Measurements from ENCODE around the gene DENND1A.

DENND1A gene

DNA sequence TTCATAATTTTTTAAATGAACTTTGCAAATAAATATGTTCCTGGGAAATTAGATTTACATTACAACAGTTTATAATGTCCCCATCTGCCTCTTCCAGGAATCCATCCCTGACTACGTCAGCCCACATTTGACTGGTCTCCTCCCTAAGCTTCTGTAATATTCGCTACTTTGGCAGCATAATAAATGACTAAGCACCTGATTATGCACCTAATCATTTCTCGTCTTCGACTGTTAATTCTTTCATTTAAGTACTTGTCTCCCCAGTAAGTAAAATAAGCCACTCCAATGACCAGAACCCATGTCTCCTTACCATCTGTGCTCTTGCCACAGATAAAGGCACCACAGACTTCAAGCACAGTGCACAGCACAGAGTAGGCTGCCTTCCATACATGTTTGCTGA lies 122.7 kb downstream of the DENND1A start:
- no peak for DNase-seq

DNA sequence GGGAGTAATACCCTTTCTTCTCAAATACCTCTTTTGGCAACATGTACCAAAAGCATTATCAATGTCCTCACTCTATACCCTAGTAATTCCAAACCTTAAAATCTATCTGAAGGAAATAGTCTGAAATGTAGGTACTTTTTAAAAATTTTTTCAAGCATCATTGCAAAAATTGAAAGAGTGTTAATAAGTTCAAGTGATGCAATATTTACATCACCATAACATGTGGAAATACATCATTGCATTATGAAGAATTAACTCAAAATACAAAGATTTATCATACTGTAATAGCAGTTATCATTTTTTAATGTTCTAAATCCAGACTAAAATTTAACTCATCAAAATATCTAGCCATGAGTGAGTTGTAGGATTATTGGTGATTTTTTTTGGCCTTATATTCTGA lies 123.1 kb downstream of the DENND1A start:
- DNase-seq: no peak

DNA sequence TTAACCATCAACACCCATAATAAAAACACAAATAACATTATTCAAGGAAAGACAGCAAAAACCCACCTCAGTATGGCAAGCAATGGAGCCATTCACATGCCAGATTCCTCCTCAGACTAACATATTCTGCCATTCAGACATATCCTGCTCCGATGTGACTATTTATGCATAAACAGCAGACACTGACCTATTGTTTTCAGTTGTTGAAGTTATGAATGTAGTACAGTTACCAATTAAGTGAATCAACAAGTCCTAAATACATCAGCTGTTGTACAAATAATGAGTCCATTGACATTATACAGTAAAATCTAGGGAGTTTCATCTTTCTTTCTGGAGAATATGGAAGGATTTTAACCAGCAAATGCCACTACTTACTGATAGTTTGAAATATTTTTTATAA lies 131.7 kb downstream of the DENND1A start:
- DNase-seq: peak; percentile 28

DNA sequence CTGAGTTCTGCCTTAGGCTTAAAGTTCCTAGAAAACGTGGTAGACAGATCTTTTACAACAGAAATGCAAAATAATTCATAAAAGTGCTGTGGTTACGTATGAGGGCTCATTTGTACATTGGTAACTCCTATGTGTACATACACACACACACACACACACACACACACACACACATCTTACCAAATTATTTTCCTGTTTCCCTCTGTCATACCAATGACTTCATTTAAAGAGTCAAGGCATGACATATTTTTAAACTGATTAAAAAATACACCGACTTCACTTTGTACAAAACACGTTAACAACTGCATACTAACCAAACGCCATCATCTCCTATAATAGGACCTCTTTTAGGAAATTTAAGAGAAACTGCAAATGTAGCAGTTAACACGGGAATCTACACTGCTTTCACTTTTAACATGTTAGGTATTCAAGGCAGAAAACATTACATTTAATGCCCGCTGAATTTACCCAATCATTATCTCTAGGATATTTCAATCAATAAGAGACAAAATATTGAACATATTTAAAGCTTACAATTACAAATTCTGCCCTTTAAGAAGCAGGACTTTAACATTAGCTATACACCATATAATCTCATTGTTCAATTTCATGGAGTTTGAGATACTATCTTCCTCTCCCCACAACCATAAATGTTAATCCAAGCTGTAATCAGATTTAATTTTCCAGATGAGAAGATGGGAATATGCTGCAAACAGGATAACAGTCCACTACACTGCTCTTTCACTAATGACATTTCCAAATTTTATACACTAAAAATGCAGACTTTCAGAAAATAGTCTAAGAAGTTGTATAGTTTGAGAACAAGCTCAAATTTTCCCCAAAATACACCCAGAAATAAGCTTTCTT lies 133.1 kb downstream of the DENND1A start:
- DNase-seq: no peak

DNA sequence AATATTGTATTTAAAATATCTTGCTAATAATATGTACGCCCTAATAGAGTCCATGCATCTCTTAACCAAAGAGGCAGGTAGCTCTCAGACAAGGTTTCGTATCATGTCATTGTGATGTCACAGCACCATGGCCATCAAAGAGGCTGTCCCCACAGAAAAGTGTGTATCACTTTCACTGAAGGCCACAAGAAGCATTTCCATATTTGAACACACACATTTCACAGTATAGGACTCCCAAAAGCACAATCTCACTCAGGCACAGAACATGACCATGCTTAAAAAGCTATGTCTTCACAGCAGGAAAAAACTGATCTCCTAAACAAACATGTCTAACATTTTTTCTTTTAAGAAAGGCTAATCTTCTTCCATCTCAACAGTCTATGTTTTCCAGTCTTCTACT lies 133.8 kb downstream of the DENND1A start:
- DNase-seq: no peak

DNA sequence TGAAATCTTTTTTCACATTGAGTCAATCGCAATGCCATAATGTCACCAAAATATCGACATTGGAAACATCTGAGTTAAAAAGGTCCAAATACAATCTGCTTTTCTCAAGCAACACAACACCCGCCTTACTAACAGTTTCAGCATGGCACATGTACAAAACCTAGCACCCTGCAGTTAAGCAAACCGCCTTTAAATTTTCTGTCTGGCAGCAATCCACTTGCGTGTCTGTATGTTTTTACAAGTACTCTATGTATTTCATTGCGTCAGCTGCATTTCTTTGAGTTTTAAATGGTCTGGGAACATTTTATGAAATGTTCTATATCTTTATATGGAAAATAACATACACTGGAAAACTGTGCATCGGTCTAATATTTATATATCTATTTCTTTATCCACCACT lies 134.6 kb downstream of the DENND1A start:
- no peak for DNase-seq

DNA sequence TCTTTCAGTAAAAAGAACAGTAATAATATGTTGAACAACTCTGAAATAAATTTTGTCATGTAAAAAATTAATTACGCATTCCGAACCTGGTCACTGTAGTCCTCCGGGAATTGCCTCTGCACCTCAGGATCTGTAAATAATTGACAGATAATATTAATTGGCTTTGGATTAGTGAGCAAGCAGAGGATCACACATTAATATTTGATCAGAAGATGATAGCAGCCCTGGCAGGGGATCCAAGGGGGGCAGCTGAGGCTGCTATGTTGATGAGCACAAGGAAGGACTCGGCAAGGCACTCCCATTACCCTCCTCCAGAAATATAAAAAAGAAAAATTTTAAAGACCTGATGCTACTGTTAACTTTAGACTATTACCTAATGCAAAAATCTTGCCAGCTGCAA lies 137.4 kb downstream of the DENND1A start:
- no peak for DNase-seq

DNA sequence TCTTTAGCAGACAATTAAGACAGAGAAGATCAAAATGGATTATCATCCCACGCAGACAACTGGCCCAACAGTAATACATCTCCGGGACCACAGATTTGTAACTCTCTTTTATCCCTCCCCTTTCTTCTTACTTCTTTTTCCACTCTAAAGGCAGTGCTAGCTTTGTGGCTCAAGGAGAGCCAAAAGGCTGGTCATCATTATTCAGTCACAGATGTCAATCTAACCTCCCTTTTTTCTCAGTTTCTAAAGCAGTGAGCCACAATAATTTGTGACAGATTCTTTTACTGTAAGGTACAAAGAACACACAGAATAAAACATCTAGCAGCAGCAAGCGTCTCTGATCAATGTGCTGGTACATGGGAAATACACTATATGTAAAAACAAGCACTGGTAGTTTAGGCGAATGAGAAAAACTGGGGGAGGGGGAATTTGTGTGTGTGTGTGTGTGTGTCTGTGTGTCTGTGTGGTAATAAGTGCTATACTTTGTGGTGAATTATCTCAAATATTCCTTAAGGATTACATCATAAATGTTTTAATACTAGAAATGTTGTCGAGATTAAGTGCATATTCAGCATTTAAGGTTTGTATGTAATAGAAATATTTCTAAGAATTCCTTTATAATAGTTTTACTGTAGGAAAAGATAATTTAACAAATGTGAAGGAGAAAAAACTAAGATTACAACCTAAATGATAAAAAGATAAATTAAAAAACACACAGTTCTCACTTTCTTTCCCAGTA lies 140.2 kb downstream of the DENND1A start:
- DNase-seq: no peak

DNA sequence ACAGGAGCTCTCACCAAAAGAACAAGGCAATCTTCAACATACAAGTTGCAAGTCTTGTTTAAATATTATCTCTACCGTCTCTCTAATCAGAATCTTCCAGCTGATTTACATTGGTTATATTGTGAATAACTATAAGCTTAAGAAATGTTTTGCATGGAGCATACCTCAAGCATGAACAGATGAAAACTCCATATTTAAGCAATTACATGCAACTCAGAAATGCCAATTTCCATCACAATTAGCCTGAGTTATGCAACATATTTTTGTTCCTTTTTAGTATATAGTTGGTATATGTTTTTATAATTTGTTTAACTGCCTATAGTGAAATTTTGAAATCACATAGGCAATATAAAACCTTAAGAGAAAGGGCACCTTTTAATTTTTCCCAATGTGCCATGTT lies 142.5 kb downstream of the DENND1A start:
- DNase-seq: no peak

DNA sequence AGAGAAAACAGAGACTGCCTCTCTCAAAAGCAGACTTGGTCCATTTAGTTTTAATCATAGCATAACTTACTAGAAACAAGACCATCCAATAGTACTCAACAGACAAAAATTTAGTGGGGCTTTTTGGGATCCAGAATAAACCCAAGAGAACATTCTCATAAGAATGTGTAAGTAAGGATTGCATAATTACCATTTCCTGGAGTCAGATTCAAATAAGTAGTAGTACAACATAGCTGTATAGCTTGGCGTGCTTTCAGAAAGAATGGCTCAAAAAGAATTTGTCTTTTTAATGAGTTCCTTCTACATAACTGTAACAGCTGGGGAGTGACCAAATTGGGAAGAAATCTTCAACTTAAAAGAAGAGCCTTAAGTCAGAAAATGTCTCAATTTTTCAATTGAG lies 145.4 kb downstream of the DENND1A start:
- DNase-seq: no peak

DNA sequence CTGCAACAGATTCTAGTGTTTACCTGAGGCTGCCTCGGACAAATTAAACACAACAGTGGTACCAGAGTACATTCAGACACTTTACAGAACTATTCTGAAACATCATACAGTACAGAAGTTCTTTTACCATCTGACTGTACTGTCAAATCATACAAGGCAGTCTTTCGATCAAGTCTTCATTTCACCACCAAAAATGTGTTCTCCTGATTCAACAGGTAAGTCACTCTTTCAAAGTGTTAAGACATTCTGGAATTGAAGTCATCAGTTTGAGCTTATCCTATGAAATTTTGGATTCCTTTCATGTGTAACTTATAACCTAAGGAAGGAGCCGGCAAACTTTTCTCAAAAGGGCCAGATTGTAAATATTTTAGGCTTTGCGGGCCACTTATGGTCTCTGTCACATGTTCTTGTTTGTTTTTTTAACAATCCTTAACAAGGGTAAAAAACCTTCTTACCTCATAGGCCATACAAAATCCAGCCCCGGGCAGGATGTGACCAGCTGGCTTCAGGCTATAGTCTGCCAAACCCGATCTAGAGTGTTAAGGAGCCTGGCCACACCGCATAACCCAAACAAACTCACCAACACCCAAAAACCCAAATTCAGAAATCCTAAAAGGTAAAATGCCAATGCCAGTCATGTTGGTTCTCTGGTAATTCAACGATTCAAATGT lies 151.6 kb downstream of the DENND1A start:
- no peak for DNase-seq

DNA sequence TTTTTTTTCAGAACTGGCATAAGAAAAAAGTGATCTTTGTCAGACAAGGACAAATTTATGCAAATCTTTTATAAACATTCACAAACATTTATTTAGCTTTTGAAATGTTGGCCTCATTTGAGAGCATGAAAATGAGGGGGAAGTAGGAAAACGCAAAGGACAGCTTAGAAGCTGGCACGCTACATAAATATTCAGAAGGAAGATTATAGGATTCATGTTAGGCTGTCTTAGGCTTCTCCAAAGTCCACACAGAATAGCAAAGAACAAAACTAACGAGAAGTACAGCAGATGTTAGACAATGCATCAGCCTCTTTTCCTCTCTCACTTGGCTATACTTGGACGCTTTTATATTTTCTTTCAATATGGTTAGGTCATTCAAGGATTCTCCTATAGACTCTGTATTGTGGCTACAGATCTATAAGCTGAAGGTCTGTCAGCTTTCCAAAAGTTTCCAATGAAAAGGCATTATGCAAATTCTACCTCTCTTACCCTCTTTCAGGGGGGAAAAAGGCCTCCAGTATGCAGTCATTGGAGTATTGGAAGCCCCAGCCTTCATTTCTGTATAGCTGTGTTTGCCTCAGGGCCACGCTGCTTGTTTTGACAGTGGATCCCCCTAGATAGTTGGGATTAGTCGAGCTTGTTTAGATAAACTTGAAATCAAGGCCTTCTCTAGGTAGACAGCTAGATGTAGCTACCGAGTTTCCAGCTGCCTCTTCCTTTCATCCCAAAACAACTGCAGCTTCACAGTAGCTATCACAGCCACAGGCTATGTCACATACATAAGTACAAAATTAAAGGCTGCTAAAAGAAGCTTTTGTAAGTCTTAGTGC lies 153.0 kb downstream of the DENND1A start:
- DNase-seq: no peak

DNA sequence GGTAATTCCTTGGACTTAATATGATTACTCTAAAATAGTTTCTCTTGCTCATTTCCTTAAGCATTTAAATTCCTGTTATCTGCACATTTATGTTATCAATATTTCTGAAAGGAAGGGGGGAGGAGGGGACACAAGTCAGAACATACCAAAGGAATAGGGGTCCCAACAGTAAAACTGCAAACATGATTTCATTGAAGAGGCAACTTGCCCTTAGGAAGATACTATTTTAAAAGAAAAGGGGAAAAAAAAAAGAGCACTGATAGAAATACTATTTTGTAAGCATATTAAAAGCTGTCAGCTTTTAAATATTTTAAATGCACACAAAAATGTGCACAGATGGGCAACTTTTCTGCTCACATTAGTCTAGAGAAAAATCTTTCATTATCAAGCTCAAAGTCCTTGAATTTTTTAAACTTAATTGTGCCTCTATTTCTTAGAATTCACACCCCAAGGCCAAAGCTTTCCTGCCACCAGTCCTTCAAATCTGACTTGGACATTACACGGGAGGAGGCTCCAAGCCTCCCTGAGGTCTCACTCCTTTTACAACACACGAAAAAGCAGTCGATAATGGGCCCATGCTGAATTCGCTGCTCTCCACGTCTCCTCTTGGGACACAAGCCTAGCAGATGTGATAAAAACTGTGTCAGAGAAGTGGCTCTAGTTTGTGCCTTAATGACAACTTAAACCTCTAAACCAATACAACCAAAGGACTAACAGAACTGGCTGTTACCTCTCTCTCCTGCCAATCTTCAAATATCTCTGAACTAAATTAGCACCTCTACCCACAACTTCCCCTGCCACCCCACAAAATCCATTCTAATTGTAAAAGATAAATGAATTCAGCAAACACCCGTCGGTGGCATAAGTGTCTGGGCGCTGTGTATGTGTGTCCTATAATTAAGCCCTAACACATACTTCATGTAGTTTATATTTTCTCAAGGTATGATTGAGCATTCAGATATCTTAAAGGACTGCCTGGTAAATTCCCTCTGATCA lies 154.3 kb downstream of the DENND1A start:
- DNase-seq: no peak

DNA sequence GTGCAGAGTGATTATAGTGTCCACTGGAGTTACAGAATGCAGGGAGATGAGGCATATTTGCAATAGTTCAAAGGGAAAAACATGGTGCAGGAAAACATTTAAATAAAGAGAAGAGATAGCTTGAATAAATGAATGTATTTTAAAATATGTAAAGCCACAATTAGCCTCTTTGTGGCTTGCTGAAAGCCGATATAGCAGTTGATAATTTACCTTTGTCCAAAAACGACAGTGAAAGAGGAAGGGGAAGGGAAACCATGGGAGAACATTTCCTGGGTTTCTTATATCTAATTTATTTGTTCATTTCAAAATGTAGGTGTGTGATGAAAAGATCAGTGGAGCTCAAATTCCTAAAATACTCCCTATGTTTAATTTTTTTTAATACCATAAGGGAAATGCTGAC lies 156.1 kb downstream of the DENND1A start:
- DNase-seq: no peak

DNA sequence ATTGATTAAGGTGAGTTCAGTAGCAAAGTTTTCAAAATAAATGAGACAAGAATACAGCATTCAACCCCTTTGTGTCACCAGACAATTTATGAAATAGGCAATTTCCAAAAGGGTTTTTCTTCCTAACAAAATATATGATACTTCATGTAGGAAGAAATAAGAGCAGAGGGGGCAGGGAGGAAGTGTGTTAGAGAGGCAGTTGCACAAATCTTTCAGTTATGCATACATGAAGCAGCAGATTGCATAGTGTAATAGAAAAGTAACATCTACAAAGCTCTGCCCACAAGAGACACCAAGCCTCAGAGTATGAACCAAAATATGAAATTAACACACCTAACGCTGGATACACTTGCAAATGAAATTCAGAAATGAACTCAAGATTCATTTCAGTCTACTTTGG lies 157.0 kb downstream of the DENND1A start:
- no peak for DNase-seq

DNA sequence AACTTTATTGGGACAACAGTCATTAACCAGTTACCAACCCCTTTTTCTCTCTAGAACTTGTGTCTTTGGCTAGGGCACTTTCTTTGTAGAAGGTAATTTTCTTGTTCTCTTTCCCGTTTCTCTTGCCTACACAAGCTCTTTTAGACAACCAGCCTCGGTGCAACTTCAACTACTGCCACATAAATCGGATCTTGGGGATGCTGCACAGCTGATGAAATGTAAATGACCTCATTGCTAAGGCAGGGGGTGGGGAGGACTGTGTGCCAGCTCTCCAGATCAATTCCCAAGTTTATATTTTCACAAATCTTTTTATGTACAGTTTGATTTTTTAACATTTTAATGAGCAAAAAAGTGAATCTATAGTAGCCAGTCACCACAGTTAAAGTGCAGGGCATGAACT lies 157.6 kb downstream of the DENND1A start:
- DNase-seq: no peak

DNA sequence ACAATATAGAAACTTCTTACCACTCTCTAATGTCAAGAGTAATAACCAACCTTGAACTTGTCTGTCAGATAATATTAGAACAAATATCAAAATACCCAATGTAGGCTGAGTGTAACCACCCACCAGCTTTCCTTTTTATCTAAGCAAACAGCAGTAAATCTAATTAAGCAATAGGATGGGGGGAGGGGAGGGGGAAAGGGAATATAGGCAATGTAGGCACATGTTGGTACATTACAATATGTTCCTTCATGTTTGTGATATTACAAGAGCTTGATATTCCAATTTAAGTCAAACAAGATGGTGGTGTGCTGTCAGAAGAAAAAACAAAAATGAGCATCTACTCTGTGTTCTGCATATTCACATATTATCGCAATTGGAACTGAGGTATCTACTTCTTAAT lies 158.2 kb downstream of the DENND1A start:
- no peak for DNase-seq

DNA sequence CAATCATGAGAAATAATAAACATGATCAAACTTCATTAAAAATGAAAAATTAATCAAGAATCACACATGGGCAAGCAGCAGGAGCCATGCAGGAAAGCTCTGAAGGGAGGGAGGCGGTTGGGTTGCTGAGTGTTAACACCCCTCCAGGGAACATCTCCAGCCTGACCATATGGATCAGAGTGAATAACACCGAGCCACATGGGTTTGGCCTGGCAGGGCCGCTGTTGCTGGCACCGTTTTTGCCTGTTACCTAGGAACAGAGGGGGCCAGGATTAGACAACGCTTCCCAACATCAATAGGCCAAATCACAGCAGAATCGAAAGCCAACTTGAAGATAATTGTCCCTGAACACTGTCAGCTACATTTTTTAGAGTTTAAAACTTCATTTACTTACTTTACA lies 160.2 kb downstream of the DENND1A start:
- DNase-seq: no peak

DNA sequence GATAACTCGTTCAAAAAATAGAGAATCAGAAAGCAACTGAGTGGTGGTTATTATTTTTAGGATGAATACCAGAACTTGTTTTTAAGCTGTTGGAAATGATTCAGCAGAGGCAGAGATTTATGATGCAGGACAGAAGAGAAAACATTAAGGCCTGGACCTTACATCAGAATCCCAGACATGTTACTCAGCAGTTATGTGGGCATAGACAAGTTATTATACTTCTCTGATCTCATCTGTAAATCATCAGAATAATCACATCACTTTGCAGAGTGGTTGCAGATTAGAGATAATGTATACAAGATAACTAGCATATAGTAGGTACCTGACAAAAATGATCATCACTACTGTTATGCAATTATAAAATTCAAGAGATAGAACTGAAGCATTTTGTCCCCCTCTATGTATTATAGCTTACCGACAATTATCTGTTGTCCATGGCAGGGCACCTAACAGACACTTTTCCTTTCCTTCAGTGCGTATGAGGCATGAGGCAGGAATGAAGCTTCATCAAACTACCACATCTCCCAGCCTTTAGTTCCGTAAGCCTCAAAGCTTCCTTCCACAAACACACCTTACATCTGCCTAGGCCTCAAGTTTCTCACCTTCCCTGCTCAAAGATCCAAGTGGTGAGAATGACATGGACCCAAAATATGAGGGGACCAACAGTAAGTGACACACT lies 165.9 kb downstream of the DENND1A start:
- DNase-seq: no peak

DNA sequence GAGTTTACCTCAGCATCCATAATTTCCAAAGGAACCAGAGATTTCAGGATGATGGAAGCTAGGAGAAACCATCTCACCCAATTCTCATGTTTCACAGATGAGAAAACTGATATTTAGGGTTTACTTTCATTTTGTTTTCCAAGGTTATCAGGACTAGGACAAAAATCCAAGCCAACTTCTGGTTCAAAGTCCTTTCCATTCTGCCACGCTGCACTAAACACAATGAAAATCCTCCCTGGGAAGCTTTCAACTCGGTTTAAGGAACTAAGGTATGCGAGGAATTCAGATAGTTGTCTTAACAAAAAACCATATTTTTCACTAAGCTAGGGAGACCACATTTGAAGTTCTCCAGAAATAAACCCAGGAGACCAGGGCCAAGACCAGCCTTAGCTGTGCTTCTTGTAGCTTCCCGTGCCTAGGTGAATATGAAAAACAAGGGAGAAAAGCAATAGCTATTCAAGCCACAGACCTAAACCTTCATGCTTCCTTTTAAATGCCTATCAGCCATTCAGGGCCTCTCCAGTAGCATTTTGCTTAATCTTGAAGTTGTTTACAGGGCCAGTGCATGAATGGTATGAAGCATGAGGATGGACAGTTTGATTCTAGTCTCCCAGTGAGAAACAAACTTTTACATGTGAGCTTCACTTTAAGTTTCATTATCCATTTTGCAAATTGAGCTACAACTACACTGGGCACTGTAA lies 167.9 kb downstream of the DENND1A start:
- no peak for DNase-seq

Data from COR-L47 (cell line).